ENCODE measurements around the gene WDR26.

Gene WDR26

DNA sequence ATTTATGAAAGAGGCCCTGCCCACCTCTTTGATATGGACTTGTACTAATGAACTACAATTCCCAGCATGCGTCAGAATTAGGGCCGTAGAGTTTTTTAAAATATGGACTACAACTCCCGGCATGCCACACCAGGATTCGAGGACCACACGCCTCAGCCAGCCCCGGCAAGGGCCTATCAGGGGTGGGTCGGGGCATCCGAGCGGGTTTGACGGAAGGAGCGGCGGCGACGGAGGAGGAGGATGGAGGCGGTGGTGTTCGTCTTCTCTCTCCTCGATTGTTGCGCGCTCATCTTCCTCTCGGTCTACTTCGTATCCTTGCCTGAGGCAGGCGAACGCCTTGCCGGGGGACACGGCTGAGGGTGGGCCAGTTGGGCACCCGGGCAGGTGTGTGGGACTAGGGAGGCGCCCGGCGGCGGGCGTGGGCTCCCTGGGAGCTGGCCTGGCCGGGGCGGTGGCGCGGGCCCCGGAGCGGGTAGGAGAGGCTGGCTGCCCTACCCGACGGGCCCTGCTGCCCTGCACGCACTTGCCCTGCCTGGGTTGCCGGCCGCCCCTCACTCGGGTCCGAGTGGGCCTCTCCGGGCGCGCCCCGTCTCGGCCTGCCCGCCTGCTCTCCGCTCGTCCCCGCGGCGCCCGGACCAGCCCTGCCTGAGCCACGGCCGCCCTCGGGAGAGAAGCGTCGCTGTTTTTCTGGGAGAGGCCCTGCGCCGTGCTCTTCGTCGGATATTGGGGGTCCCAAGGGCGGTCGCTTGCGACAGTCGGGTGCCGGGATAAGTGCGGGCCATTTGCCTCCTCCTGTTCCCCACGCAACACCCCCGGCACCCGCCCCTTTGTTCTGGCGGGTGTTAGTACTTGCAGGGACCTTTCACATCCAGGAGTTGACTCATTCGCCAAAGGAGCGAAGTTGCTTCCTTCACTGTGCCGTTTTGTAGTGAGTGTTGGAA, 77.6 kb downstream of the WDR26 start, which contains the start of gene CNIH4 (continued):
- peak; percentile 37; the same call in 1 of the 2 replicates for TF ChIP-seq ZNF518A (tag by site-specific recombination; conservative IDR thresholded peaks at IDR 0.05; ENCODE audit: low read depth)
- no peak for TF ChIP-seq ZNF211 (tag by site-specific recombination; IDR thresholded peaks at IDR 0.05; ENCODE audit: low read depth)
- TF ChIP-seq KLF8 (tag by site-specific recombination; IDR thresholded peaks at IDR 0.05) = peak; percentile 97
- peak; percentile 63; the same call in 1 of the 2 replicates for TF ChIP-seq ZNF791 (tag by site-specific recombination; IDR thresholded peaks at IDR 0.05)
- peak; percentile 75 for TF ChIP-seq ZNF660 (tag by site-specific recombination; IDR thresholded peaks at IDR 0.05)
- peak; percentile 62 for TF ChIP-seq ZNF10 (tag by site-specific recombination; IDR thresholded peaks at IDR 0.05)
- TF ChIP-seq, protein P1, sequence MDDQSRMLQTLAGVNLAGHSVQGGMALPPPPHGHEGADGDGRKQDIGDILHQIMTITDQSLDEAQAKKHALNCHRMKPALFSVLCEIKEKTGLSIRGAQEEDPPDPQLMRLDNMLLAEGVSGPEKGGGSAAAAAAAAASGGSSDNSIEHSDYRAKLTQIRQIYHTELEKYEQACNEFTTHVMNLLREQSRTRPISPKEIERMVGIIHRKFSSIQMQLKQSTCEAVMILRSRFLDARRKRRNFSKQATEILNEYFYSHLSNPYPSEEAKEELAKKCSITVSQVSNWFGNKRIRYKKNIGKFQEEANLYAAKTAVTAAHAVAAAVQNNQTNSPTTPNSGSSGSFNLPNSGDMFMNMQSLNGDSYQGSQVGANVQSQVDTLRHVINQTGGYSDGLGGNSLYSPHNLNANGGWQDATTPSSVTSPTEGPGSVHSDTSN (CRISPR knock-in tag; IDR thresholded peaks at IDR 0.05) = no peak; the same call in 1 of the 2 replicates
- TF ChIP-seq ZNF664 (tag by site-specific recombination; IDR thresholded peaks at IDR 0.05) = no peak
- peak; percentile 49; the same call in 1 of the 2 replicates for TF ChIP-seq KLF7 (tag by site-specific recombination; IDR thresholded peaks at IDR 0.05; ENCODE audit: borderline replicate concordance)
- TF ChIP-seq ZNF701 (tag by site-specific recombination; IDR thresholded peaks at IDR 0.05) = no peak
- TF ChIP-seq ZNF266 (tag by site-specific recombination; IDR thresholded peaks at IDR 0.05; ENCODE audit: low read depth) = no peak
- peak; percentile 81 for TF ChIP-seq ZNF2 (tag by site-specific recombination; IDR thresholded peaks at IDR 0.05)
- TF ChIP-seq ZBTB11 (tag by site-specific recombination; conservative IDR thresholded peaks at IDR 0.05; ENCODE audit: low read depth) = peak; percentile 81
- TF ChIP-seq ZFHX2 (tag by site-specific recombination; conservative IDR thresholded peaks at IDR 0.05) = peak; percentile 89
- peak; percentile 69 for TF ChIP-seq ZNF549 (tag by site-specific recombination; IDR thresholded peaks at IDR 0.05)
- TF ChIP-seq ZBTB7A (tag by site-specific recombination; IDR thresholded peaks at IDR 0.05; ENCODE audit: low read depth) = peak; percentile 80; the same call in 1 of the 2 replicates
- TF ChIP-seq, protein P2, sequence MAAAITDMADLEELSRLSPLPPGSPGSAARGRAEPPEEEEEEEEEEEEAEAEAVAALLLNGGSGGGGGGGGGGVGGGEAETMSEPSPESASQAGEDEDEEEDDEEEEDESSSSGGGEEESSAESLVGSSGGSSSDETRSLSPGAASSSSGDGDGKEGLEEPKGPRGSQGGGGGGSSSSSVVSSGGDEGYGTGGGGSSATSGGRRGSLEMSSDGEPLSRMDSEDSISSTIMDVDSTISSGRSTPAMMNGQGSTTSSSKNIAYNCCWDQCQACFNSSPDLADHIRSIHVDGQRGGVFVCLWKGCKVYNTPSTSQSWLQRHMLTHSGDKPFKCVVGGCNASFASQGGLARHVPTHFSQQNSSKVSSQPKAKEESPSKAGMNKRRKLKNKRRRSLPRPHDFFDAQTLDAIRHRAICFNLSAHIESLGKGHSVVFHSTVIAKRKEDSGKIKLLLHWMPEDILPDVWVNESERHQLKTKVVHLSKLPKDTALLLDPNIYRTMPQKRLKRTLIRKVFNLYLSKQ (tag by site-specific recombination; IDR thresholded peaks at IDR 0.05; ENCODE audit: borderline replicate concordance) = no peak
- peak; percentile 74 for TF ChIP-seq ZSCAN30 (tag by site-specific recombination; IDR thresholded peaks at IDR 0.05)
- TF ChIP-seq ZNF629 (tag by site-specific recombination; IDR thresholded peaks at IDR 0.05) = peak; percentile 75
- TF ChIP-seq, protein P3, sequence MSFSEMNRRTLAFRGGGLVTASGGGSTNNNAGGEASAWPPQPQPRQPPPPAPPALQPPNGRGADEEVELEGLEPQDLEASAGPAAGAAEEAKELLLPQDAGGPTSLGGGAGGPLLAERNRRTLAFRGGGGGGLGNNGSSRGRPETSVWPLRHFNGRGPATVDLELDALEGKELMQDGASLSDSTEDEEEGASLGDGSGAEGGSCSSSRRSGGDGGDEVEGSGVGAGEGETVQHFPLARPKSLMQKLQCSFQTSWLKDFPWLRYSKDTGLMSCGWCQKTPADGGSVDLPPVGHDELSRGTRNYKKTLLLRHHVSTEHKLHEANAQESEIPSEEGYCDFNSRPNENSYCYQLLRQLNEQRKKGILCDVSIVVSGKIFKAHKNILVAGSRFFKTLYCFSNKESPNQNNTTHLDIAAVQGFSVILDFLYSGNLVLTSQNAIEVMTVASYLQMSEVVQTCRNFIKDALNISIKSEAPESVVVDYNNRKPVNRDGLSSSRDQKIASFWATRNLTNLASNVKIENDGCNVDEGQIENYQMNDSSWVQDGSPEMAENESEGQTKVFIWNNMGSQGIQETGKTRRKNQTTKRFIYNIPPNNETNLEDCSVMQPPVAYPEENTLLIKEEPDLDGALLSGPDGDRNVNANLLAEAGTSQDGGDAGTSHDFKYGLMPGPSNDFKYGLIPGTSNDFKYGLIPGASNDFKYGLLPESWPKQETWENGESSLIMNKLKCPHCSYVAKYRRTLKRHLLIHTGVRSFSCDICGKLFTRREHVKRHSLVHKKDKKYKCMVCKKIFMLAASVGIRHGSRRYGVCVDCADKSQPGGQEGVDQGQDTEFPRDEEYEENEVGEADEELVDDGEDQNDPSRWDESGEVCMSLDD (tag by site-specific recombination; IDR thresholded peaks at IDR 0.05) = 0 out of 2 replicates have a peak, but pooled peaks have one; percentile 20
- TF ChIP-seq ZNF658 (tag by site-specific recombination; IDR thresholded peaks at IDR 0.05) = peak; percentile 69; the same call in 1 of the 2 replicates
- peak; percentile 99 for TF ChIP-seq ZNF76 (tag by site-specific recombination; IDR thresholded peaks at IDR 0.05; ENCODE audit: borderline replicate concordance, low read depth)
- TF ChIP-seq ZNF426 (tag by site-specific recombination; IDR thresholded peaks at IDR 0.05) = no peak
- 0 out of 2 replicates have a peak, but pooled peaks have one; percentile 16 for TF ChIP-seq ZNF792 (tag by site-specific recombination; IDR thresholded peaks at IDR 0.05)

Measured in HEK293 (cell line).